Endothelial cell of umbilical vein (primary cell): ENCODE measurements around the gene CLDN19. TPM values are rescaled to one million over a fixed set of nuclear protein-coding genes. Genes with fewer than 3 reads are reported as not detected.
A peak's percentile ranks its signal among the peaks of the same experiment; 100 is the strongest.

Source experiments
- BruUV-seq: library from RNA; stranded (reverse); fragments of 400-500 nt; replicated peaks from 2 replicates; lab custom pipeline; 2021; lab: Mats Ljungman, UMichigan
- CTCF ChIA-PET: fragments of 300-600, 350-600 bp; sonication (Branson Sonifier 250); formaldehyde crosslinking; loops from one replicate; lab custom pipeline; 2021; ENCODE audit warnings: antibody characterized with exemption, inconsistent platforms; lab: Charles Lee
- POLR2A ChIA-PET: fragments of 300-600, 350-600 bp; sonication (Branson Sonifier 250); formaldehyde crosslinking; loops from one replicate; lab custom pipeline; 2021; ENCODE audit warnings: antibody characterized with exemption, inconsistent platforms; lab: Charles Lee
- DNase-seq: peaks from one replicate; pipeline ENCODE4 v3.0.0-alpha.2; 2011; ENCODE audit warnings: low read depth, low spot score
- FAIRE-seq: peaks from 2 replicates; lab custom pipeline; 2011; peaks lifted over from hg19 to GRCh38; lab: Jason Lieb, UNC
- H2AFZ ChIP-seq: 2 replicates; pipeline ENCODE4 v1.6.0; 2012; ENCODE audit warnings: low read depth, low read length, control low read depth, inconsistent platforms
- H3K27ac ChIP-seq: 2 replicates; pipeline ENCODE4 v1.5.1; 2011; ENCODE audit warnings: low read depth, mild to moderate bottlenecking, control low read depth, low read length, moderate library complexity; ENCODE audit not compliant: insufficient read depth
- H3K27me3 ChIP-seq, 2 experiments: 2 replicates each; pipeline versions ENCODE4 v1.6.0 to v1.6.1; 2011; ENCODE audit warnings: low read length in 2 of 2, mixed read lengths in 1 of 2; ENCODE audit not compliant: control insufficient read depth in 2 of 2, insufficient read depth in 2 of 2
- H3K36me3 ChIP-seq, 2 experiments: 2 replicates in 1 of 2; 3 replicates in 1 of 2; pipeline ENCODE4 v1.5.1; 2011; ENCODE audit warnings: low read length in 2 of 2, mild to moderate bottlenecking in 1 of 2, moderate library complexity in 1 of 2; ENCODE audit not compliant: control insufficient read depth in 2 of 2, insufficient read depth in 2 of 2; ENCODE audit errors: extremely low read depth in 1 of 2
- H3K4me1 ChIP-seq: 3 replicates; pipeline ENCODE4 v1.5.1; 2011; ENCODE audit warnings: mild to moderate bottlenecking, low read length; ENCODE audit not compliant: control insufficient read depth, insufficient read depth; ENCODE audit errors: extremely low read depth
- H3K4me2 ChIP-seq: 2 replicates; pipeline ENCODE4 v1.6.1; 2011; ENCODE audit warnings: low read length, control low read depth, mixed read lengths; ENCODE audit not compliant: insufficient read depth
- H3K4me3 ChIP-seq, 3 experiments: fragments of 200-600 bp in 1 of 3; sonication (generic), shearing (Covaris generic) in 1 of 3; replicated peaks in 1 of 3; 2 replicates each; pipeline ENCODE4 v1.5.1; 2011 to 2016; ENCODE audit warnings: control low read depth in 3 of 3, low read length in 3 of 3, mild to moderate bottlenecking in 2 of 3, inconsistent platforms in 1 of 3, low read depth in 1 of 3, moderate library complexity in 1 of 3; ENCODE audit not compliant: insufficient read depth in 1 of 3
- H3K79me2 ChIP-seq: 2 replicates; pipeline ENCODE4 v1.6.0; 2012; ENCODE audit warnings: low read length, inconsistent platforms; ENCODE audit not compliant: control insufficient read depth, insufficient read depth
- H3K9ac ChIP-seq: replicated peaks from 2 replicates; pipeline ENCODE3; 2011; ENCODE audit warnings: low read length, control low read depth; ENCODE audit not compliant: insufficient read depth; ENCODE audit errors: extremely low read depth
- H3K9me1 ChIP-seq: replicated peaks from 3 replicates; pipeline ENCODE4 v1.6.0; 2011; ENCODE audit warnings: mild to moderate bottlenecking, low read length; ENCODE audit not compliant: control insufficient read depth, insufficient read depth; ENCODE audit errors: extremely low read depth
- H3K9me3 ChIP-seq: replicated peaks from 2 replicates; pipeline ENCODE4 v1.5.1; 2012; ENCODE audit warnings: low read length, inconsistent platforms; ENCODE audit not compliant: control insufficient read depth, insufficient read depth
- H4K20me1 ChIP-seq: replicated peaks from 2 replicates; pipeline ENCODE3; 2011; ENCODE audit warnings: mild to moderate bottlenecking, low read length; ENCODE audit not compliant: control insufficient read depth, insufficient read depth; ENCODE audit errors: extremely low read depth
- EZH2 ChIP-seq: IDR thresholded peaks from 2 replicates; pipeline ENCODE4 v1.6.1; 2012; ENCODE audit warnings: borderline replicate concordance, low read depth, mild to moderate bottlenecking, moderate library complexity, low read length, inconsistent platforms; ENCODE audit not compliant: severe bottlenecking
- FOS ChIP-seq: IDR thresholded peaks from 2 replicates; pipeline ENCODE4 v1.6.1; 2011; ENCODE audit warnings: mild to moderate bottlenecking, low read length, moderate library complexity, borderline replicate concordance; ENCODE audit not compliant: insufficient read depth
- GATA2 ChIP-seq: IDR thresholded peaks from 2 replicates; pipeline ENCODE4 v1.7.0; 2011; ENCODE audit warnings: low read depth, mild to moderate bottlenecking, moderate library complexity, mixed read lengths, low read length; ENCODE audit not compliant: insufficient read length, insufficient read depth
- JUN ChIP-seq: IDR thresholded peaks from 2 replicates; pipeline ENCODE4 v1.6.1; 2011; ENCODE audit warnings: borderline replicate concordance, low read depth; ENCODE audit not compliant: insufficient read length, insufficient read depth
- MYC ChIP-seq: IDR thresholded peaks from one replicate; pipeline ENCODE4 v1.6.1; 2011; ENCODE audit warnings: mild to moderate bottlenecking, low read depth, low read length
- POLR2A ChIP-seq: IDR thresholded peaks from 2 replicates; pipeline ENCODE4 v1.6.1; 2012; ENCODE audit warnings: low read depth, mild to moderate bottlenecking, control low read depth, low read length
- POLR2AphosphoS5 ChIP-seq: IDR thresholded peaks from 2 replicates; pipeline ENCODE4 v1.6.1; 2012; ENCODE audit warnings: low read depth, mild to moderate bottlenecking, control low read depth, low read length, moderate library complexity; ENCODE audit not compliant: insufficient read depth
- dilution Hi-C: fragments of 300-500 bp; cut with MboI; formaldehyde crosslinking; loops from one replicate; pipeline ENCODE4 v1.15.0; 2019; ENCODE audit warnings: low sequenced_read_pairs; ENCODE audit not compliant: extremely low pct_ligation_motif_present
- intact Hi-C: fragments of 100-400 bp; cut with micrococcal nuclease; formaldehyde crosslinking; loops from one replicate; pipeline ENCODE4 v1.10.0; 2022
- polyA plus RNA-seq, 4 experiments: library from polyadenylated mRNA; depleted of rRNA in 3 of 4; stranded (reverse) in 3 of 4; unstranded in 1 of 4; fragments of >200 nt; gene quantifications; 2 replicates each; pipeline versions ENCODE4 v1.2.1 to v1.2.3, GENCODE V29; 2011 to 2012; ENCODE audit warnings: missing spikeins in 1 of 4
- total RNA-seq: library from RNA; stranded (reverse); gene quantifications from 2 replicates; pipeline ENCODE4 v1.2.3, GENCODE V29; 2021
- TF ChIP-seq, protein P1 (sequence below): IDR thresholded peaks from 2 replicates; pipeline ENCODE4 v1.6.1; 2011; ENCODE audit not compliant: insufficient read depth, insufficient read length
- TF ChIP-seq, protein P2 (sequence below), 2 donors: IDR thresholded peaks; 1 replicate in 1 of 2; 2 replicates in 1 of 2; pipeline ENCODE4 v1.5.1; 2011; ENCODE audit warnings: low read length in 2 of 2, mild to moderate bottlenecking in 2 of 2, moderate library complexity in 2 of 2, control low read depth in 1 of 2, inconsistent platforms in 1 of 2, low read depth in 1 of 2; ENCODE audit not compliant: insufficient read depth in 1 of 2; ENCODE audit errors: extremely low read depth in 1 of 2

CLDN19 gene
- total and polyA plus RNA-seq, 2 donors (not counting 3 experiments of a cell fraction or from before 2014, with no cell fraction given), result not detected

DNA sequence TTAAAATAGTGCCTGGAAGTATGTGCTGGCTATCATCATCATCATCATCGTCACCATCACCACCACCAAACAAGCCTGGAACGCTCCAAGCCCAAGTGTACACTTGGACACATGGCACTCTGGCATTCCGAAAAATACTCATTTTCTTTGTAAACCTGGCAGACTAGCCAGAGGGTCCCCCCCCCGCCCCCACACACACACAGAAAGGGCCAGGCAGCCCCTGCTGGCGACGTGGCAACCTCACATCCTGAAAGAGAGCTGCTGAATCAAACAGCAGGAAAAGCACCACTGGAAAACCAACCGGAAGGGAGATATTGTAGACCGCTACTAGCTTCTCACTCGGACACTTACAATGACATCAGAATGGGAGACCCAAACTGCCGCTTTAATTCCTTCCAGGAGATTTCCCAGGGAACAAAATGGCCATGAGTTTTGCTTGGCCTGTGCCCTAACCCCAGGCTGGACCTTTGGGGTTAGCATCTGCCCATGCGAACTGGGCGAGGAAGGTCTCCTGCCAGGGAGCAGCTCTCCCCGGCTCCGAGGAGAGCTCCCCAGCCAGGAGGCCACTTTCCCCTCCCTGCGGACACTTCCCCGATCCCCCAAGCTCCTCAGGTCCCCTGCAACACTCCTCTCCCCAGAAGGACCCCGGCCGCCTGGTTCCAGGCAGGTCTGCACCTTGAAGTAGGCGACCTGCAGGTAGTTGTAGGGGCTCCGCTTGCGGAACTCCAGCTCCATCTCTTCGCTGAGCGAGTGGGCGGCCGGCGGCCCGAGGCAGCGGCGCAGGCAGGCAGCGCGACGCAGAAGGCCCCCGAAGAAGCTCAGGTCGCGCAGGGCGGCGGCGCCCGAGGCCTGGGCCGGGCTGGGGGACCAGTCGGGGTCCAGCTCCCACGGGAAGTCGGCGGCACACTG is 26.1 kb upstream of the CLDN19 start:
- H4K20me1 ChIP-seq, result no peaks in the 10 kb centered on the region
- no peaks in the 10 kb centered on the region for H3K9me3 ChIP-seq
- FAIRE-seq (peak; percentile 79), DNase-seq (peak; percentile 80)
- peak; percentile 56 for TF ChIP-seq POLR2A
- TF ChIP-seq, protein P1, sequence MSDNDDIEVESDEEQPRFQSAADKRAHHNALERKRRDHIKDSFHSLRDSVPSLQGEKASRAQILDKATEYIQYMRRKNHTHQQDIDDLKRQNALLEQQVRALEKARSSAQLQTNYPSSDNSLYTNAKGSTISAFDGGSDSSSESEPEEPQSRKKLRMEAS, result no peak
- peak; percentile 47 for TF ChIP-seq POLR2AphosphoS5
- no peak for TF ChIP-seq MYC
- TF ChIP-seq FOS, result no peak
- TF ChIP-seq JUN, result no peak
- TF ChIP-seq EZH2, result no peak
- TF ChIP-seq, protein P2, sequence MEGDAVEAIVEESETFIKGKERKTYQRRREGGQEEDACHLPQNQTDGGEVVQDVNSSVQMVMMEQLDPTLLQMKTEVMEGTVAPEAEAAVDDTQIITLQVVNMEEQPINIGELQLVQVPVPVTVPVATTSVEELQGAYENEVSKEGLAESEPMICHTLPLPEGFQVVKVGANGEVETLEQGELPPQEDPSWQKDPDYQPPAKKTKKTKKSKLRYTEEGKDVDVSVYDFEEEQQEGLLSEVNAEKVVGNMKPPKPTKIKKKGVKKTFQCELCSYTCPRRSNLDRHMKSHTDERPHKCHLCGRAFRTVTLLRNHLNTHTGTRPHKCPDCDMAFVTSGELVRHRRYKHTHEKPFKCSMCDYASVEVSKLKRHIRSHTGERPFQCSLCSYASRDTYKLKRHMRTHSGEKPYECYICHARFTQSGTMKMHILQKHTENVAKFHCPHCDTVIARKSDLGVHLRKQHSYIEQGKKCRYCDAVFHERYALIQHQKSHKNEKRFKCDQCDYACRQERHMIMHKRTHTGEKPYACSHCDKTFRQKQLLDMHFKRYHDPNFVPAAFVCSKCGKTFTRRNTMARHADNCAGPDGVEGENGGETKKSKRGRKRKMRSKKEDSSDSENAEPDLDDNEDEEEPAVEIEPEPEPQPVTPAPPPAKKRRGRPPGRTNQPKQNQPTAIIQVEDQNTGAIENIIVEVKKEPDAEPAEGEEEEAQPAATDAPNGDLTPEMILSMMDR (IDR thresholded peaks at IDR 0.05; ENCODE audit: extremely low read depth in 1 of 2, insufficient read depth in 1 of 2, low read depth in 1 of 2, low read length in 2 of 2), result peak; percentile 54 to 63
- TF ChIP-seq GATA2, result no peak
- H2AFZ ChIP-seq, result peak overlapping the region; percentile 83
- peak overlapping the region; percentile 76 for H3K9ac ChIP-seq
- ChIA-PET POLR2A (interaction anchor here (0.7 to 1.7 kb wide), 8 partner anchors 12 to 441 kb away, joined by 3 to 10 read pairs (median 4); partner anchors contain the start of genes ERMAP, SVBP, YBX1 and ZNF691), CTCF (interaction anchor here (0.6 to 3.7 kb wide), 40 partner anchors 8 to 1231 kb away, joined by 3 to 32 read pairs (median 4); partner anchors contain the start of genes ERMAP, TMEM269, YBX1 and ZNF691)
- peaks cover 0 to 3% of the 10 kb centered on the region in 2 experiments for H3K36me3 ChIP-seq
- H3K4me1 ChIP-seq, result peaks cover 20% of the 10 kb centered on the region
- peaks cover 60% of the 10 kb centered on the region for H3K79me2 ChIP-seq
- no peaks in the 10 kb centered on the region for H3K27me3 ChIP-seq
- TSS peak; percentile 56 for BruUV-seq
- no peaks in the 10 kb centered on the region for H3K9me1 ChIP-seq
- dilution Hi-C loops, result no loop called here
- intact Hi-C loops, result loop anchor here (2.0 to 5.0 kb wide), 3 partner anchors 83 to 309 kb away; partner anchors contain the start of genes PPCS, YBX1 and ZMYND12
- H3K27ac ChIP-seq, result peak overlapping the region; percentile 62
- peak overlapping the region; percentile 54 to 90 (median 65) for H3K4me3 ChIP-seq
- peak overlapping the region; percentile 95 for H3K4me2 ChIP-seq
